Measurements from ENCODE around the gene LRMDA.
A peak's percentile ranks its signal among the peaks of the same experiment; 100 is the strongest.
"Not testable (repeated sequence)": the region's sequence is repeated elsewhere in the genome, so short reads cannot be mapped to it uniquely, and the experiment has no call there.

LRMDA gene

GRCh38 chr10:76553263-76554032, 1122.0 kb downstream of the LRMDA start:
- no peak for DNase-seq

GRCh38 chr10:76554033-76554408, 1122.6 kb downstream of the LRMDA start:
- DNase-seq, result no peak

- no peak for DNase-seq
Observed at GRCh38 chr10:76554478-76554877, 1123.1 kb downstream of the LRMDA start.

GRCh38 chr10:76555067-76555670, 1123.7 kb downstream of the LRMDA start:
- no peak for DNase-seq

- no peak for DNase-seq
Observed at GRCh38 chr10:76557366-76557765, 1125.9 kb downstream of the LRMDA start.

GRCh38 chr10:76558586-76558985, 1127.2 kb downstream of the LRMDA start:
- no peak for DNase-seq

- no peak for DNase-seq
Observed at GRCh38 chr10:76558996-76559891, 1127.8 kb downstream of the LRMDA start.

GRCh38 chr10:76559892-76560220, 1128.4 kb downstream of the LRMDA start:
- peak; percentile 66 for DNase-seq

- DNase-seq, result no peak
Observed at GRCh38 chr10:76560338-76560737, 1128.9 kb downstream of the LRMDA start.

GRCh38 chr10:76563286-76563685, 1131.9 kb downstream of the LRMDA start:
- no peak for DNase-seq

GRCh38 chr10:76572021-76572420, 1140.6 kb downstream of the LRMDA start:
- no peak for DNase-seq

GRCh38 chr10:76576276-76576962, 1145.0 kb downstream of the LRMDA start:
- DNase-seq, result no peak

GRCh38 chr10:76577455-76577854, 1146.0 kb downstream of the LRMDA start:
- DNase-seq, result no peak

- no peak for DNase-seq
Observed at GRCh38 chr10:76581506-76582256, 1150.3 kb downstream of the LRMDA start.

GRCh38 chr10:76582531-76582930, 1151.1 kb downstream of the LRMDA start:
- no peak for DNase-seq

- DNase-seq, result no peak
Observed at GRCh38 chr10:76583711-76584161, 1152.3 kb downstream of the LRMDA start.

GRCh38 chr10:76584466-76584865, 1153.0 kb downstream of the LRMDA start:
- not testable (repeated sequence) for DNase-seq

All from NCI-H82 (cell line).